Parathyroid adenoma (tissue), 2 donors: ENCODE results near the gene SLC30A10.

ENCODE experiments used
- H2AFZ ChIP-seq: fragments of 300-600 bp; sonication (generic); one replicate; pipeline ENCODE4 v1.7.0; 2017; ENCODE audit warnings: antibody characterized with exemption, mild to moderate bottlenecking
- H3K27ac ChIP-seq: fragments of 300-600 bp; sonication (generic); one replicate; pipeline ENCODE4 v1.7.0; 2017
- H3K27me3 ChIP-seq: fragments of 300-600 bp; sonication (generic); one replicate; pipeline ENCODE4 v1.7.0; 2017; ENCODE audit warnings: low read length; ENCODE audit not compliant: control insufficient read depth, insufficient read depth
- H3K36me3 ChIP-seq: fragments of 300-600 bp; sonication (generic); one replicate; pipeline ENCODE4 v1.7.0; 2017; ENCODE audit warnings: low read length; ENCODE audit not compliant: control insufficient read depth, insufficient read depth
- H3K4me1 ChIP-seq: fragments of 300-600 bp; sonication (generic); one replicate; pipeline ENCODE4 v1.7.0; 2017; ENCODE audit warnings: control low read depth
- H3K4me2 ChIP-seq: fragments of 300-600 bp; sonication (generic); one replicate; pipeline ENCODE4 v1.7.0; 2017; ENCODE audit warnings: low read length
- H3K4me3 ChIP-seq: fragments of 300-600 bp; sonication (generic); one replicate; pipeline ENCODE4 v1.7.0; 2017; ENCODE audit warnings: low read depth, low read length
- H3K79me2 ChIP-seq: fragments of 300-600 bp; sonication (generic); one replicate; pipeline ENCODE4 v1.7.0; 2017; ENCODE audit warnings: control low read depth
- H3K9ac ChIP-seq: fragments of 300-600 bp; sonication (generic); one replicate; pipeline ENCODE4 v1.7.0; 2017; ENCODE audit warnings: mild to moderate bottlenecking
- H3K9me3 ChIP-seq: fragments of 300-600 bp; sonication (generic); one replicate; pipeline ENCODE4 v1.7.0; 2017; ENCODE audit warnings: low read length; ENCODE audit not compliant: control insufficient read depth
- TF ChIP-seq, protein P1 (sequence below): fragments of 300-600 bp; sonication (generic); IDR thresholded peaks from one replicate; pipeline ENCODE4 v1.7.0; 2017; ENCODE audit warnings: antibody characterized with exemption, mild to moderate bottlenecking
- donor health status: primary hyperparathyroidism.

SLC30A10 gene

DNA sequence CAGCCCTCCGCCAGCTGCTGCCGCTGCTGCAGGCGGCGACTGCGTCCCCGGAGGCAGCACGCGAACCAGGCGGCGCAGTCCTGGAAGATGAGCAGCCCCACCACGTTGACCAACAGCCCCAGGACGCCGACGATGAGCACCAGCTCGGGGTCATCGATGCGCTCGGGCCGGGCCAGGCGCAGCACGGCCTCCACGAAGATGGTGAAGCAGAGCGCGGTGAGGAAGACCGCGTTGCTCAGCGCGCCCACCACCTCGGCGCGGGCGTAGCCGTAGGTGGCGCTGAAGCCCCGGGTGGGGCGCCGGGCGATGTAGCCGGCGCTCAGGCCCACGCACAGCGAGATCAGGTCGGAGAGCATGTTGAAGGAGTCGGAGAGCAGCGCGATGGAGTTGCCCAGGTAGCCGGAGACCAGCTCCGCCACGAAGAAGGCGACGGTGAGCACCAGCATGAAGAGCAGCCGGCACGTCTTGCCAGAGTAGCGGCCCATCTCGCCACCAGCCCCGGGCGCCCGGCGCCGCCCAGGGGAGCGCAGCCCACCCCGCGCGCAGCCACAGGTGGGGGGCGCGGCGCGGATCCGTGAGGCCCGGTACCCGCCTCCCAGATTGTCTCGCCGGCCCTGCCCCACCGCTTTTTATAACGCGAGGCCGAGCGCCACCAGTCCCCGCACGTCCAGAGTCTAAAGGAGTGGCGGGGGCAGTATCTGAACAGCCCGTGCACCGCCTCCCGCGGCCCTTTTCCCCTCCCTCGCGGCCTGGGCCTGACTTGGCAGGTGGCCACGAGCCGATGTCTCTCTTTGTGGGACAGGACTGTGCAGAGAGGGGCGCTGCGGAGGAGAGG is at the start of gene SLC30A10:
TSS of gene SLC30A10 (minus strand) at position 602 of the 835 bp plus-strand sequence. CDS start at position 485, 117 bp downstream.
- H3K27ac ChIP-seq = no peak within 1 kb of the TSS
- peak within 1 kb of the TSS; percentile 66 for H2AFZ ChIP-seq
- peak within 1 kb of the TSS; percentile 38 for H3K4me3 ChIP-seq
- H3K27me3 ChIP-seq = no peaks in the 10 kb centered on the region
- no peaks in the 10 kb centered on the region for H3K79me2 ChIP-seq
- peak within 1 kb of the TSS; percentile 60 for H3K4me2 ChIP-seq
- no peaks in the 10 kb centered on the region for H3K9me3 ChIP-seq
- no peaks in the 10 kb centered on the region for H3K4me1 ChIP-seq
- no peak within 1 kb of the TSS for H3K9ac ChIP-seq
- no peaks in the 10 kb centered on the region for H3K36me3 ChIP-seq
- TF ChIP-seq, protein P1, sequence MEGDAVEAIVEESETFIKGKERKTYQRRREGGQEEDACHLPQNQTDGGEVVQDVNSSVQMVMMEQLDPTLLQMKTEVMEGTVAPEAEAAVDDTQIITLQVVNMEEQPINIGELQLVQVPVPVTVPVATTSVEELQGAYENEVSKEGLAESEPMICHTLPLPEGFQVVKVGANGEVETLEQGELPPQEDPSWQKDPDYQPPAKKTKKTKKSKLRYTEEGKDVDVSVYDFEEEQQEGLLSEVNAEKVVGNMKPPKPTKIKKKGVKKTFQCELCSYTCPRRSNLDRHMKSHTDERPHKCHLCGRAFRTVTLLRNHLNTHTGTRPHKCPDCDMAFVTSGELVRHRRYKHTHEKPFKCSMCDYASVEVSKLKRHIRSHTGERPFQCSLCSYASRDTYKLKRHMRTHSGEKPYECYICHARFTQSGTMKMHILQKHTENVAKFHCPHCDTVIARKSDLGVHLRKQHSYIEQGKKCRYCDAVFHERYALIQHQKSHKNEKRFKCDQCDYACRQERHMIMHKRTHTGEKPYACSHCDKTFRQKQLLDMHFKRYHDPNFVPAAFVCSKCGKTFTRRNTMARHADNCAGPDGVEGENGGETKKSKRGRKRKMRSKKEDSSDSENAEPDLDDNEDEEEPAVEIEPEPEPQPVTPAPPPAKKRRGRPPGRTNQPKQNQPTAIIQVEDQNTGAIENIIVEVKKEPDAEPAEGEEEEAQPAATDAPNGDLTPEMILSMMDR = no peak

DNA sequence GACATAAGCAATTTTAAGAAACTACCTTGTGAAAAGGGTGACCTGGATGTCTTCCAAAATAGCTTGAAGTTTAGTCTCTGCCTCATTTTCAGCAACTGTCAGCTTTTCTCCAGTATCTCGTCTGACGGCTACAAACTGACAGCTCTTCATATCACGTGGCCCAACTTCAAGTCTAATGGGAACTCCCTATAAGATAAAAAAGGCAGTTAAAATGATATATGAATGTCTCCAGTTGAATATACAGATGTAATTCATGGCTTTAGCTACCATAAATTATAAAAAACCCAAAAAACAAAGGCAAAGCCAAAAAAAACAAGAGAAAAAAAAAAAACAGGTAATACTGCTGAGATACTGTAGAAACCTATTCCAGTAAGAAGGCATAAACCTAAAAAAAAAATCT is 44.9 kb upstream of the SLC30A10 start:
- TF ChIP-seq, protein P1 = no peak
- Histone ChIP-seq H3K27ac (no peak overlapping the region), H3K36me3 (no peaks in the 10 kb centered on the region), H3K4me1 (no peaks in the 10 kb centered on the region), H3K27me3 (no peaks in the 10 kb centered on the region), H3K4me2 (no peak overlapping the region), H3K79me2 (no peaks in the 10 kb centered on the region), H2AFZ (no peak overlapping the region), H3K9ac (no peak overlapping the region), H3K4me3 (no peak overlapping the region), H3K9me3 (no peaks in the 10 kb centered on the region)

DNA sequence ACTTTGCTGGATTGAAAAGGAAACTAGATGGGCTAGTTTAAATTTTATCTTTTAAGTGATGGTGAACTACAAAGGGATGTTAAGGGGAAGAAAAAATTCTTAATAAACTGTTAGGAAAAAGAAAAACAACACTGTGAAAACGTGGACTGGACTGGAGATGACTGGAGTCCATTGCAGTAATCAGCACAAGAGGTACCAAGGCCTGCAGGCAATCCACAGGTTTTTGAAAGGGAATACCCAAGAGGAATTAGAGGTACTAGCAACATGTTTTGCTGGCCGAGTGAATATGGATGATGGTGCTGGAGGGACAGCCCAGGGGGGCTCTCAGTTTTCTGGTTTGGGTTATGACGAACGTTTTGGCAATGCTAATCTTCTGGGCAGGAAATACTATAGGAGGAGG is 39.0 kb upstream of the SLC30A10 start:
- Histone ChIP-seq H3K27me3 (no peaks in the 10 kb centered on the region), H3K9ac (no peak overlapping the region), H3K79me2 (no peaks in the 10 kb centered on the region), H3K4me1 (no peaks in the 10 kb centered on the region), H3K9me3 (no peaks in the 10 kb centered on the region), H3K4me3 (no peak overlapping the region), H3K4me2 (no peak overlapping the region), H3K27ac (no peak overlapping the region), H2AFZ (no peak overlapping the region), H3K36me3 (no peaks in the 10 kb centered on the region)
- TF ChIP-seq, protein P1 = no peak

DNA sequence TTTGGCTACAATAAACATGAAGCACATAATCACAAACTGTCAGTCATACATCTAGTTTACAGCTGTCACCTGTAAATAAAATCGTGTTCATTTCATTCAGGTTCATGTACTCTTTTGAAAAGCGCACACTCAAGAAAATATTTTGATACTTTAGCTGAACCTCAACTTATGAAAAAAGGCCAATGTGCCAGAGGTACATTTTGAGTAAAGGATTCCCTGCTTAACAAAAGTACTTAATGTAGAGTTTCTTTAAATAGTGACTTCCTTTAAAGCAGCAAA is 37.7 kb upstream of the SLC30A10 start:
- TF ChIP-seq, protein P1 = no peak
- H3K4me3 ChIP-seq = no peak overlapping the region
- H2AFZ ChIP-seq = no peak overlapping the region
- H3K9ac ChIP-seq = no peak overlapping the region
- H3K36me3 ChIP-seq = no peaks in the 10 kb centered on the region
- H3K4me2 ChIP-seq = no peak overlapping the region
- H3K4me1 ChIP-seq = no peaks in the 10 kb centered on the region
- H3K27me3 ChIP-seq = no peaks in the 10 kb centered on the region
- no peak overlapping the region for H3K27ac ChIP-seq
- no peaks in the 10 kb centered on the region for H3K79me2 ChIP-seq
- no peaks in the 10 kb centered on the region for H3K9me3 ChIP-seq
